HFFc6 (cell line): ENCODE data around the gene YWHAG. TPM values are rescaled to one million over a fixed set of nuclear protein-coding genes. Genes with fewer than 3 reads are reported as not detected.
"Not testable (repeated sequence)": the region's sequence is repeated elsewhere in the genome, so short reads cannot be mapped to it uniquely, and the experiment has no call there.

ENCODE experiments used
- DNase-seq: peaks from one replicate; pipeline ENCODE4 v3.0.0-alpha.2; 2018
- H3K27ac Mint-ChIP-seq: 2 replicates; pipeline ENCODE4 v1.8.0; 2020; ENCODE audit warnings: mild to moderate bottlenecking, mixed read lengths
- H3K27me3 Mint-ChIP-seq: 2 replicates; pipeline ENCODE4 v1.8.0; 2021; ENCODE audit warnings: mild to moderate bottlenecking, moderate library complexity, mixed read lengths; ENCODE audit not compliant: insufficient read depth
- H3K36me3 Mint-ChIP-seq: 2 replicates; pipeline ENCODE4 v1.8.0; 2021; ENCODE audit warnings: low read depth, mixed read lengths
- H3K4me1 Mint-ChIP-seq: 2 replicates; pipeline ENCODE4 v1.8.0; 2020; ENCODE audit warnings: low read depth, mixed read lengths
- H3K4me3 Mint-ChIP-seq: 2 replicates; pipeline ENCODE4 v1.8.0; 2020; ENCODE audit warnings: mild to moderate bottlenecking, moderate library complexity, mixed read lengths
- H3K9me3 Mint-ChIP-seq: 2 replicates; pipeline ENCODE4 v1.8.0; 2020; ENCODE audit warnings: mild to moderate bottlenecking, mixed read lengths
- CTCF ChIP-seq: fragments of 200-600 bp; sonication (generic); IDR thresholded peaks from 2 replicates; pipeline ENCODE4 v1.5.0; 2021; ENCODE audit warnings: antibody characterized with exemption, mild to moderate bottlenecking
- total RNA-seq, 6 experiments: library from RNA; stranded (reverse); fragmentation: NEBNext Ultra II Directional; extraction: Animal tissue kit (Norgen Biotek cat#: 25700); gene quantifications; 2 replicates in 1 of 6; 3 replicates in 5 of 6; pipeline ENCODE4 v1.2.3, GENCODE V29; 2021

The YWHAG gene
- total RNA-seq, 6 experiments from 2014 or later: 171 to 210 (median 180) TPM

- TF ChIP-seq CTCF: no peak
- H3K4me1 Mint-ChIP-seq: peaks cover 19% of the 10 kb centered on the region
- peak overlapping the region; percentile 90 for H3K27ac Mint-ChIP-seq
- no peaks in the 10 kb centered on the region for H3K9me3 Mint-ChIP-seq
- DNase-seq: peak; percentile 71
- H3K36me3 Mint-ChIP-seq: no peaks in the 10 kb centered on the region
- H3K4me3 Mint-ChIP-seq: peak overlapping the region; percentile 85
- H3K27me3 Mint-ChIP-seq: no peaks in the 10 kb centered on the region; the same call in none of the 2 replicates
Observed at GRCh38 chr7:76393116-76394031, 34.6 kb upstream of the YWHAG start.

GRCh38 chr7:76392531-76393115 is 33.8 kb upstream of the YWHAG start:
- no peaks in the 10 kb centered on the region; the same call in none of the 2 replicates for H3K27me3 Mint-ChIP-seq
- TF ChIP-seq CTCF: no peak
- H3K36me3 Mint-ChIP-seq: no peaks in the 10 kb centered on the region
- H3K27ac Mint-ChIP-seq: peak overlapping the region; percentile 90
- H3K9me3 Mint-ChIP-seq: no peaks in the 10 kb centered on the region
- H3K4me1 Mint-ChIP-seq: peaks cover 13% of the 10 kb centered on the region
- no peak for DNase-seq
- peak overlapping the region; percentile 85 for H3K4me3 Mint-ChIP-seq

GRCh38 chr7:76390092-76390491 is 31.3 kb upstream of the YWHAG start:
- Mint-ChIP-seq H3K4me3 (no peak overlapping the region), H3K4me1 (peaks cover 22% of the 10 kb centered on the region), H3K9me3 (no peaks in the 10 kb centered on the region), H3K36me3 (no peaks in the 10 kb centered on the region), H3K27ac (no peak overlapping the region), H3K27me3 (no peaks in the 10 kb centered on the region)
- no peak for TF ChIP-seq CTCF
- DNase-seq: no peak

- not testable (repeated sequence) for DNase-seq, H3K4me3 Mint-ChIP-seq, H3K36me3 Mint-ChIP-seq, H3K9me3 Mint-ChIP-seq, H3K27me3 Mint-ChIP-seq, H3K27ac Mint-ChIP-seq
- H3K4me1 Mint-ChIP-seq: peaks cover 18% of the 10 kb centered on the region
Observed at GRCh38 chr7:76387789-76388188, 29.0 kb upstream of the YWHAG start.

GRCh38 chr7:76386691-76387260 is 28.0 kb upstream of the YWHAG start:
- TF ChIP-seq CTCF: no peak
- Mint-ChIP-seq H3K27ac (peak overlapping the region; percentile 57), H3K4me3 (no peak overlapping the region), H3K4me1 (peaks cover 14% of the 10 kb centered on the region), H3K9me3 (no peaks in the 10 kb centered on the region), H3K27me3 (no peaks in the 10 kb centered on the region), H3K36me3 (no peaks in the 10 kb centered on the region)
- peak; percentile 34 for DNase-seq
